Measurements from ENCODE around the gene GSX2. TPM values are rescaled to one million over a fixed set of nuclear protein-coding genes. Genes with fewer than 3 reads are reported as not detected.

The GSX2 gene
- total and polyA plus RNA-seq, 10 of the 15 experiments (the other 5 are each of a cell fraction or from before 2014, with no cell fraction given): 0.04 to 0.58 (median 0.50) TPM; not detected in 5

- intact Hi-C loops (cut with micrococcal nuclease; ENCODE audit: unreplicated experiment) (no loop called here), in situ Hi-C loops (cut with MboI) (no loop called here)
- ChIA-PET CTCF (interaction anchor here (2.1 kb wide), 1 partner anchor 70 kb away, joined by 4 read pairs; no protein-coding TSS in a partner anchor), SMC1A (ENCODE audit: uncharacterized antibody, unreplicated experiment) (interaction anchor here (1.0 to 1.4 kb wide), 2 partner anchors 30 to 120 kb away, joined by 3 read pairs; no protein-coding TSS in a partner anchor), POLR2A (no interaction called here), RAD21 (ENCODE audit: unreplicated experiment) (no interaction called here)
- Histone ChIP-seq H3K9me3 (replicated peaks; ENCODE audit: control insufficient read depth, insufficient read depth, low read length) (no peaks in the 10 kb centered on the region; the same call in 2 of the 3 replicates), H3K79me2 (ENCODE audit: control insufficient read depth, insufficient read depth, low read length) (peaks cover 42% of the 10 kb centered on the region), H3K36me3 (ENCODE audit: control insufficient read depth in 2 of 2, insufficient read depth in 2 of 2, low read length in 1 of 2) (no peaks in the 10 kb centered on the region), H2AFZ (ENCODE audit: control insufficient read depth, low read depth, low read length) (no peak overlapping the region), H3K27me3 (replicated peaks in 1 of 2; ENCODE audit: control insufficient read depth in 2 of 2, insufficient read depth in 2 of 2, low read length in 1 of 2) (no peaks in the 10 kb centered on the region), H3K9ac (ENCODE audit: control insufficient read depth, insufficient read depth, low read length) (no peak overlapping the region), H4K20me1 (ENCODE audit: control insufficient read depth, insufficient read depth) (no peaks in the 10 kb centered on the region), H3K4me3 (no peak overlapping the region), H3K4me2 (ENCODE audit: control insufficient read depth, insufficient read depth) (no peak overlapping the region), H3K27ac (ENCODE audit: control insufficient read depth, insufficient read depth) (no peak overlapping the region), H3K4me1 (ENCODE audit: control insufficient read depth, insufficient read depth, low read length) (peaks cover 9% of the 10 kb centered on the region; the same call in 1 of the 2 replicates)
- no peak for DNase-seq (ENCODE audit: low read depth, low spot score)
- no peak for TF ChIP-seq ZBED1 (IDR thresholded peaks at IDR 0.05; ENCODE audit: borderline replicate concordance)
- no peak for TF ChIP-seq SMAD5 (IDR thresholded peaks at IDR 0.05; ENCODE audit: low read depth)
- no peak for TF ChIP-seq EZH2 (IDR thresholded peaks at IDR 0.05; ENCODE audit: borderline replicate concordance, control insufficient read depth, low read depth, low read length)
- TF ChIP-seq ZNF24 (IDR thresholded peaks at IDR 0.05): no peak
- TF ChIP-seq PRDM15 (CRISPR knock-in tag; IDR thresholded peaks at IDR 0.05): no peak
- TF ChIP-seq NR2F1 (conservative IDR thresholded peaks at IDR 0.05): no peak
- TF ChIP-seq ZBTB4 (CRISPR knock-in tag; IDR thresholded peaks at IDR 0.05): no peak
- no peak for TF ChIP-seq FOXK2 (IDR thresholded peaks at IDR 0.05)
- TF ChIP-seq E4F1 (IDR thresholded peaks at IDR 0.05; ENCODE audit: borderline replicate concordance, partially characterized antibody): no peak
- no peak for TF ChIP-seq CREB1 (IDR thresholded peaks at IDR 0.05; ENCODE audit: low read depth)
- no peak for TF ChIP-seq SREBF1 (IDR thresholded peaks at IDR 0.05; ENCODE audit: low read length)
- no peak for TF ChIP-seq FOS (IDR thresholded peaks at IDR 0.05; ENCODE audit: borderline replicate concordance, extremely low read depth, insufficient read length)
- BruUV-seq (replicated peaks): no TSS peak
- WGBS (ENCODE audit: insufficient coverage, insufficient replicate concordance, low lambda C conversion rate, missing lambda C conversion rate): 100% methylated on average over 1 of the region's 1 CpG
- FAIRE-seq: no peak
- ATAC-seq: no peak
Observed at GRCh38 chr4:54055494-54055893, 44.5 kb upstream of the GSX2 start.
